H1 (cell line): ENCODE measurements around the gene SELENOO. TPM values are rescaled to one million over a fixed set of nuclear protein-coding genes. Genes with fewer than 3 reads are reported as not detected.

Source experiments
- ATF2 ChIP-seq: IDR thresholded peaks from 2 replicates; pipeline ENCODE4 v1.6.1; 2012; ENCODE audit warnings: low read length, inconsistent platforms
- polyA plus RNA-seq, 7 experiments: library from polyadenylated mRNA; depleted of rRNA in 3 of 7; stranded (reverse) in 5 of 7; unstranded in 2 of 7; fragments of >200 nt in 5 of 7; fragments of 200-250 nt in 2 of 7; gene quantifications; 1 replicate in 5 of 7; 2 replicates in 1 of 7; 4 replicates in 1 of 7; pipeline versions ENCODE4 v1.2.1 to v1.2.3, GENCODE V29; 2011 to 2013; ENCODE audit warnings: missing spikeins in 2 of 7, mixed read lengths in 2 of 7
- total RNA-seq: library from RNA; stranded (reverse); fragmentation: NEBNext Ultra II Directional; extraction: Animal tissue kit (Norgen Biotek cat#: 25700); gene quantifications from 2 replicates; pipeline ENCODE4 v1.2.1, GENCODE V29; 2021
- TF ChIP-seq, protein P1 (sequence below), 3 experiments: IDR thresholded peaks; 1 replicate in 2 of 3; 2 replicates in 1 of 3; pipeline versions ENCODE4 v1.5.1 to v1.6.1; 2011; ENCODE audit warnings: low read length in 3 of 3, mild to moderate bottlenecking in 3 of 3, inconsistent platforms in 2 of 3, low read depth in 1 of 3, moderate library complexity in 1 of 3; ENCODE audit not compliant: insufficient read depth in 1 of 3; ENCODE audit errors: control extremely low read depth in 1 of 3

Gene SELENOO
- total and polyA plus RNA-seq, 2 of the 8 experiments (the other 6 are each of a cell fraction or from before 2014, with no cell fraction given), result 18.6 to 25.1 TPM

- TF ChIP-seq, protein P1, sequence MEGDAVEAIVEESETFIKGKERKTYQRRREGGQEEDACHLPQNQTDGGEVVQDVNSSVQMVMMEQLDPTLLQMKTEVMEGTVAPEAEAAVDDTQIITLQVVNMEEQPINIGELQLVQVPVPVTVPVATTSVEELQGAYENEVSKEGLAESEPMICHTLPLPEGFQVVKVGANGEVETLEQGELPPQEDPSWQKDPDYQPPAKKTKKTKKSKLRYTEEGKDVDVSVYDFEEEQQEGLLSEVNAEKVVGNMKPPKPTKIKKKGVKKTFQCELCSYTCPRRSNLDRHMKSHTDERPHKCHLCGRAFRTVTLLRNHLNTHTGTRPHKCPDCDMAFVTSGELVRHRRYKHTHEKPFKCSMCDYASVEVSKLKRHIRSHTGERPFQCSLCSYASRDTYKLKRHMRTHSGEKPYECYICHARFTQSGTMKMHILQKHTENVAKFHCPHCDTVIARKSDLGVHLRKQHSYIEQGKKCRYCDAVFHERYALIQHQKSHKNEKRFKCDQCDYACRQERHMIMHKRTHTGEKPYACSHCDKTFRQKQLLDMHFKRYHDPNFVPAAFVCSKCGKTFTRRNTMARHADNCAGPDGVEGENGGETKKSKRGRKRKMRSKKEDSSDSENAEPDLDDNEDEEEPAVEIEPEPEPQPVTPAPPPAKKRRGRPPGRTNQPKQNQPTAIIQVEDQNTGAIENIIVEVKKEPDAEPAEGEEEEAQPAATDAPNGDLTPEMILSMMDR (IDR thresholded peaks at IDR 0.05; ENCODE audit: control extremely low read depth in 1 of 3, insufficient read depth in 1 of 3, low read depth in 1 of 3, low read length in 3 of 3), result peak; percentile 42 to 50 (median 42)
- TF ChIP-seq ATF2, result no peak
- TF ChIP-seq, all 59 proteins: peak for 2
Measured at GRCh38 chr22:50221410-50222300, 20.8 kb downstream of the SELENOO start (continued).
